Measurements from ENCODE around the gene EIF2S1. TPM values are rescaled to one million over a fixed set of nuclear protein-coding genes. Genes with fewer than 3 reads are reported as not detected.
A peak's percentile ranks its signal among the peaks of the same experiment; 100 is the strongest.
"Not testable (repeated sequence)": the region's sequence is repeated elsewhere in the genome, so short reads cannot be mapped to it uniquely, and the experiment has no call there.

Gene EIF2S1
- total and polyA plus RNA-seq, 2 experiments from 2014 or later, result 42.7 to 135 TPM

DNA sequence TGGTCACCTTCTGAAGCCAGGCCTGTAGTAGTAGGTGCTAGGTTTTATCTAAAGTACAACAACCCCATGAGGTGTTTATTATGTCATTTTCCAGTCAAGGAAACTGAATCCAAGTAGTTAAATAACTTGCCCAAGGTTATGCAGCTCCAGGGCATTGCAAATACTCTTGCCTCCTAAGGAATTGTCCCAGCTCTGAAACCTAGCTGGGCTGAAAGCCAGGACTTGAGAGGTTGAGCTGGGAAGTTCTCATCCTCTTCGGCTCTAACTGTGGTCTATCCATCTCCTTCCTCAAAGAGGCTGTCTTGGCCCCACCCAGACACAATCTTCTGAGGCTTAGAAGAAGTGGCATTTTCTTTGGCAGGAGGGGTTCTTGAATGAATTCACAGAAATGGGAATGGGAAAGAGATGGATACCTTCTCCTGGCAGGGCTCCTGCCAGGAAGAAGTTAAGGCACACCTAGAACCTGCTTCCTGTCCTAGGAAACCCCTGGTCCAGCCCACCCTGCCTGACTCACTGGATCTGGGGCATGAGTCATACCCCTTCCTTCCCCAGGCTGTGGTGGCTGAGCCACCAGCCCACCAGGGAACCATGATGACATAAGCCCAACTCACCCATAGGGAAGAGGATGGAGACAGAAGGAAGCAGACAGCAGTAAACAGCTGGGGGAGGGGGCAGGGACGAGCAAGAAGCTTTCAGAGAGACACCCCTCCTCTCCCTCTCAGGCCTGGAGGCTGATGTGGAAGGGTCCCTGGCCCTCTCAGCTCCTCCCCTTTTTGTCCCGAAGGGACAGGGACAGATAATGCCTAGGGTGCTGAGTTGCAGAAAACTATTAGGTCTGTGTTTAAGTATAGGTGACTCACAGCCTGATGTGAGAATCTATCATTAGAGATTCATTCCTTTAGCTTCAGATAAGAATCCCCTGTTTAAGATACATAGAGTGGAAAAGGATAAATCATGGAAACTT lies 54.0 kb downstream of the EIF2S1 start:
- peak in 1 of 2 donors; percentile 49 for DNase-seq (ENCODE audit: low read depth in 1 of 2, low spot score in 1 of 2)
- TF ChIP-seq, protein P1, sequence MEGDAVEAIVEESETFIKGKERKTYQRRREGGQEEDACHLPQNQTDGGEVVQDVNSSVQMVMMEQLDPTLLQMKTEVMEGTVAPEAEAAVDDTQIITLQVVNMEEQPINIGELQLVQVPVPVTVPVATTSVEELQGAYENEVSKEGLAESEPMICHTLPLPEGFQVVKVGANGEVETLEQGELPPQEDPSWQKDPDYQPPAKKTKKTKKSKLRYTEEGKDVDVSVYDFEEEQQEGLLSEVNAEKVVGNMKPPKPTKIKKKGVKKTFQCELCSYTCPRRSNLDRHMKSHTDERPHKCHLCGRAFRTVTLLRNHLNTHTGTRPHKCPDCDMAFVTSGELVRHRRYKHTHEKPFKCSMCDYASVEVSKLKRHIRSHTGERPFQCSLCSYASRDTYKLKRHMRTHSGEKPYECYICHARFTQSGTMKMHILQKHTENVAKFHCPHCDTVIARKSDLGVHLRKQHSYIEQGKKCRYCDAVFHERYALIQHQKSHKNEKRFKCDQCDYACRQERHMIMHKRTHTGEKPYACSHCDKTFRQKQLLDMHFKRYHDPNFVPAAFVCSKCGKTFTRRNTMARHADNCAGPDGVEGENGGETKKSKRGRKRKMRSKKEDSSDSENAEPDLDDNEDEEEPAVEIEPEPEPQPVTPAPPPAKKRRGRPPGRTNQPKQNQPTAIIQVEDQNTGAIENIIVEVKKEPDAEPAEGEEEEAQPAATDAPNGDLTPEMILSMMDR (IDR thresholded peaks at IDR 0.05; ENCODE audit: low read depth, low read length), result no peak
- Histone ChIP-seq H3K4me1 (ENCODE audit: low read depth) (no peaks in the 10 kb centered on the region), H3K27me3 (peaks cover 11% of the 10 kb centered on the region), H3K4me3 (no peak overlapping the region), H3K36me3 (no peaks in the 10 kb centered on the region), H3K27ac (no peak overlapping the region), H3K9me3 (ENCODE audit: low read depth) (no peaks in the 10 kb centered on the region)

DNA sequence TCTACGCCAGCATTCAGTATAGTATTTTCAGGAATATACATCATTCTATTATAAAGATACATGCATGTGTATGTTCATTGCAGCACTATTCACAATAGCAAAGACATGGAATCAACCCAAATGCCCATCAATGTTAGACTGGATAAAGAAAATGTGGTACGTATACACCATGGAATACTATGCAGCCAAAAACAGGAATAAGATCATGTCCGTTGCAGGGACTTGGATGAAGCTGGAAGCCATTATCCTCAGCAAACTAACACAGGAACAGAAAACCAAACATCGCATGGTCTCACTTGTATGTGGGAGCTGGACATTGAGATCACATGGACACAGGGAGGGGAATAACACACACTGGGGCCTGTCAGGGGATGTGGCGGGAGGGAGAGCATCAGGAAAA lies 55.5 kb downstream of the EIF2S1 start:
- H3K36me3 ChIP-seq; H3K27ac ChIP-seq; DNase-seq (ENCODE audit: low read depth in 1 of 2, low spot score in 1 of 2); H3K4me1 ChIP-seq (ENCODE audit: low read depth); H3K4me3 ChIP-seq; H3K9me3 ChIP-seq (ENCODE audit: low read depth): not testable (repeated sequence)
- peaks cover 11% of the 10 kb centered on the region for H3K27me3 ChIP-seq

DNA sequence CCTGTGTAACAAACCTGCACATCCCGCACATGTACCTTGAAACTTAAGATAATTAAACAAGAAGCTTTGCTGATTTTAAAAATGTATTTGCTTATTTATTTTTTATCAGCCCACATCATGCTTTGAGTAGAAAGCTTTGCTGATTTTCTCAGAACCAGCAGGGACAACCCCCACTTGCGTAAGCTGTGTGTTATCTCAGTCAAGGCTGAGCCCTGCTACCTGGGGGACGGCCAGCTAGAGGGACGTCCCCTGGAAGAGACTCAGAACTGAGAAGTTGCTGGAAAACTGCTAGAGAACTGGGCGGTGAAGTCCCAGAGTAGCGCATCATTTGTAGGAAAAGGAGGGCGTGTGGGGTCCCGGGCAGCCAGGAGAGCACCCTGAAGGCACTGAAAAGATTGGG lies 56.0 kb downstream of the EIF2S1 start:
- TF ChIP-seq, protein P1 (IDR thresholded peaks at IDR 0.05; ENCODE audit: low read depth, low read length), result no peak
- H3K4me3 ChIP-seq, result no peak overlapping the region
- H3K4me1 ChIP-seq (ENCODE audit: low read depth), result no peaks in the 10 kb centered on the region
- no peaks in the 10 kb centered on the region for H3K9me3 ChIP-seq (ENCODE audit: low read depth)
- peak in 1 of 2 donors; percentile 27 for DNase-seq (ENCODE audit: low read depth in 1 of 2, low spot score in 1 of 2)
- H3K36me3 ChIP-seq, result no peaks in the 10 kb centered on the region
- no peak overlapping the region for H3K27ac ChIP-seq
- peaks cover 11% of the 10 kb centered on the region for H3K27me3 ChIP-seq

DNA sequence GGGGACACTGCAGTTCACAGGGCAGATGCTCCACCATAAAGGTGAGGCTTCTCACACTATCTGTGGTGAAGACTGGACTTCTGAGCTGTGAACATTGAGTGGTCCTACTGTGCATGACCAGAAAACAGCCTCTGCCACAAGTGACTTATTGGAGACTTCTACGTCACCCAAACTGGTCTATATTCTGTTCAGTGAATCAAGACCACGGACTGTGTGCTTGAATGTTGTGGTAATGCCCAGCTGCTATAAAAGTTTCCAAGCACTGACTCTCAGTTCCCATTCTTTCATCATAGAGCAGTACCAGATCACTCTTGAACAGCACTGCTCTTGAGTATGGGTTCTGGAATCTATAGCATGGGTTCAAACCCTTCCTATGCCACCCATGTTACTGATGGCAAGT lies 56.7 kb downstream of the EIF2S1 start:
- no peaks in the 10 kb centered on the region for H3K9me3 ChIP-seq (ENCODE audit: low read depth)
- H3K27ac ChIP-seq, result no peak overlapping the region
- TF ChIP-seq, protein P1 (IDR thresholded peaks at IDR 0.05; ENCODE audit: low read depth, low read length), result no peak
- no peak for DNase-seq (ENCODE audit: low read depth in 1 of 2, low spot score in 1 of 2)
- no peak overlapping the region for H3K4me3 ChIP-seq
- H3K27me3 ChIP-seq, result peaks cover 8% of the 10 kb centered on the region
- H3K36me3 ChIP-seq, result no peaks in the 10 kb centered on the region
- peaks cover 3% of the 10 kb centered on the region for H3K4me1 ChIP-seq (ENCODE audit: low read depth)

DNA sequence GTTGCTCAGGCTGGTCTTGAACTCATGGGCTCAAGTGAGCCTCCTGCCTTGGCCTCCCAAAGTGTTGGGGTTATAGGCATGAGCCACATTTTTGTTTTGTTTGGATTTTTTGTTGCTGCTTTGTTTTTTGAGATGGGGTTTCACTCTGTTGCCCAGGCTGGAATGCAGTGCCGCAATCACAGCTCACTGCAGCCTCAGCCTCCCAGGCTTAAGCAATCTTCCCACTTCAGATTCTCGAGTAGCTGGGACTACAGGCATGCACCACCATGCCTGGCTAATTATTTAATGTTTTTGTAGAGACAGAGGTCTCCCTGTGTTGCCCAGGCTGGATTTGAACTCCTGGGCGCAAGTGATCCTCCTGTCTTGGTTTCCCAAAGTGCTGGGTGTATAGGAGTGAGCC lies 57.5 kb downstream of the EIF2S1 start:
- H3K36me3 ChIP-seq, result no peaks in the 10 kb centered on the region
- no peak overlapping the region for H3K4me3 ChIP-seq
- peak in 1 of 2 donors; percentile 42 for DNase-seq (ENCODE audit: low read depth in 1 of 2, low spot score in 1 of 2)
- H3K27me3 ChIP-seq, result no peaks in the 10 kb centered on the region
- peaks cover 3% of the 10 kb centered on the region for H3K4me1 ChIP-seq (ENCODE audit: low read depth)
- H3K9me3 ChIP-seq (ENCODE audit: low read depth), result no peaks in the 10 kb centered on the region
- TF ChIP-seq, protein P1 (IDR thresholded peaks at IDR 0.05; ENCODE audit: low read depth, low read length), result no peak
- no peak overlapping the region for H3K27ac ChIP-seq
